ENCODE results near the gene CUEDC1. TPM values are rescaled to one million over a fixed set of nuclear protein-coding genes. Genes with fewer than 3 reads are reported as not detected.

The CUEDC1 gene
- total RNA-seq, 4 donors from 2014 or later, result 10.2 to 45.4 (median 19.2) TPM

- H3K9me3 ChIP-seq, result no peaks in the 10 kb centered on the region
- no peak for TF ChIP-seq POLR2A (IDR thresholded peaks at IDR 0.05)
- TF ChIP-seq, protein P1, sequence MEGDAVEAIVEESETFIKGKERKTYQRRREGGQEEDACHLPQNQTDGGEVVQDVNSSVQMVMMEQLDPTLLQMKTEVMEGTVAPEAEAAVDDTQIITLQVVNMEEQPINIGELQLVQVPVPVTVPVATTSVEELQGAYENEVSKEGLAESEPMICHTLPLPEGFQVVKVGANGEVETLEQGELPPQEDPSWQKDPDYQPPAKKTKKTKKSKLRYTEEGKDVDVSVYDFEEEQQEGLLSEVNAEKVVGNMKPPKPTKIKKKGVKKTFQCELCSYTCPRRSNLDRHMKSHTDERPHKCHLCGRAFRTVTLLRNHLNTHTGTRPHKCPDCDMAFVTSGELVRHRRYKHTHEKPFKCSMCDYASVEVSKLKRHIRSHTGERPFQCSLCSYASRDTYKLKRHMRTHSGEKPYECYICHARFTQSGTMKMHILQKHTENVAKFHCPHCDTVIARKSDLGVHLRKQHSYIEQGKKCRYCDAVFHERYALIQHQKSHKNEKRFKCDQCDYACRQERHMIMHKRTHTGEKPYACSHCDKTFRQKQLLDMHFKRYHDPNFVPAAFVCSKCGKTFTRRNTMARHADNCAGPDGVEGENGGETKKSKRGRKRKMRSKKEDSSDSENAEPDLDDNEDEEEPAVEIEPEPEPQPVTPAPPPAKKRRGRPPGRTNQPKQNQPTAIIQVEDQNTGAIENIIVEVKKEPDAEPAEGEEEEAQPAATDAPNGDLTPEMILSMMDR (IDR thresholded peaks at IDR 0.05), result no peak
- no peak overlapping the region for H3K4me3 ChIP-seq
- no peaks in the 10 kb centered on the region for H3K36me3 ChIP-seq
- H3K4me1 ChIP-seq, result peaks cover 0 to 79% (median 21%) of the 10 kb centered on the region in 4 donors
- no peaks in the 10 kb centered on the region for H3K27me3 ChIP-seq
- DNase-seq, result no peak
- H3K27ac ChIP-seq, result peak overlapping the region in 3 of 4 donors; percentile 49 to 96 (median 77)
These were observed 2.0 kb downstream of the CUEDC1 start for GRCh38 chr17:57953219-57953618.

GRCh38 chr17:57949649-57950048 is 5.6 kb downstream of the CUEDC1 start:
- H3K27ac ChIP-seq, result peak overlapping the region in 3 of 4 donors; percentile 5 to 96 (median 53)
- no peaks in the 10 kb centered on the region for H3K27me3 ChIP-seq
- H3K9me3 ChIP-seq, result no peaks in the 10 kb centered on the region
- DNase-seq, result no peak
- no peak for TF ChIP-seq POLR2A (IDR thresholded peaks at IDR 0.05)
- TF ChIP-seq, protein P1 (IDR thresholded peaks at IDR 0.05), result no peak
- peaks cover 0 to 83% (median 14%) of the 10 kb centered on the region in 4 donors for H3K4me1 ChIP-seq
- H3K4me3 ChIP-seq, result no peak overlapping the region
- no peaks in the 10 kb centered on the region for H3K36me3 ChIP-seq

DNA sequence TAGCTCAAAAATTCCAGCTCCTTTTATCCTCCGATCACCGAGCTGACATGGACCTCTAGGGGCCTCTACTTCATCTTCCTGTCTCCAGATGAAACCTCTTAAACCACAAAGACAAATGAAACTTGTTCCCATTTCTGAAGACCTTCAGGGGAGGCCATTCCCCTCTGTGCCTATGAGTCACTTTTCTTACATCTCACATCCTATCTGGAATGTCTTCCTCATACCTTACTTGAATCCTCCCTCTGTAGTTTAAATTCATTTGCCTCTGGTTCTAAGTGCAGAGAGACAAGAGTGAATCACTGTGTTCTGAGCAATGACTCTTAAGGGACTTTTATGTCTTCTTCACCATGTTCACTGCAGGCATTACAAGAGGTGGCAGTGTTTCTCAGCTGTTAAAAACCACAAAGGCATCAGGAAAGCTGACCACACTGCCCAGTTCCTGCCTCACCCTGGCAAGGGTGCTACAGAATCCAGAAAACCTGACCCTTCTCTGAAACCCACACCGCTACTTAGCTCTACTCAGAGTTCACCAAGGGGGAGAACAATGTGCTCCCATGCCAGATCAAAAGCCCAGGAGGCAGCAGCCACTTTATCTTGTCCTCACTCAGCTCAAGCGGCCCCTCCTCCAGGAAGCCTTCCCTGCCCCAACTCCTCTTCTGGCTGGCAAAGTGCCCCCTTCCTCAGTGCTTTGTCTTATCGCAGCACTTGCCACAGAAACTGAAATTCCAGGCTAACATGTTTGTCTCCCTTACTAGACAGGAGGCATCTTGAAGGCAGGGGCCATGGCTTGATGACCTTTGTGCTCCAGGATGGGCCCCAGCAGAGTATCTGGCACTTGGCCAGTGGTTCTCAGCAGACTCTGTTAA is 6.4 kb downstream of the CUEDC1 start:
- Histone ChIP-seq H3K9me3 (no peaks in the 10 kb centered on the region), H3K4me3 (peak overlapping the region in 1 of 4 donors; percentile 22), H3K27me3 (no peaks in the 10 kb centered on the region), H3K4me1 (peaks cover 0 to 75% (median 11%) of the 10 kb centered on the region in 4 donors), H3K27ac (peak overlapping the region; percentile 5 to 96 (median 66)), H3K36me3 (no peaks in the 10 kb centered on the region)
- no peak for DNase-seq
- no peak for TF ChIP-seq POLR2A (IDR thresholded peaks at IDR 0.05)
- TF ChIP-seq, protein P1 (IDR thresholded peaks at IDR 0.05), result no peak

DNA sequence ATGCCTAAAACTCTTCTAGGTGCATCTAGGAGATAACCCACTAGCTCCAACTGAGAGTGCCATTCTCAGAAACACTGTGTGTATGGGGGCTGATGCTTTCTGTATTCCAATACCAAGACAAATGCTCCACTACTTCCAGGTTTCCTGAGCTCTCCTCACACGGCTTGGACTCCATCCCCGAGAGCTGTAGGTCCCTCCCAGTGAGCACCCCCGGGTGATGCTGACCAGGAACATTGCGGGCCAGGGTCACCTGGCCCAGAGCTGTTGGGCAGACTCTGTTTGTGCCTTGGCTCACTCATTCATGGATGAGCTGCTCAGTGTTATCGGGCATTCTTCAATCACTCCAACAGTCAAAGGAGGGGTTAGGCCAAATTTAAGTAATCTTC is 7.0 kb downstream of the CUEDC1 start:
- Histone ChIP-seq H3K4me3 (no peak overlapping the region), H3K27ac (peak overlapping the region; percentile 0 to 96 (median 66)), H3K27me3 (no peaks in the 10 kb centered on the region), H3K36me3 (no peaks in the 10 kb centered on the region), H3K4me1 (peaks cover 0 to 68% (median 11%) of the 10 kb centered on the region in 4 donors), H3K9me3 (no peaks in the 10 kb centered on the region)
- TF ChIP-seq POLR2A (IDR thresholded peaks at IDR 0.05), result no peak
- TF ChIP-seq, protein P1 (IDR thresholded peaks at IDR 0.05), result no peak
- no peak for DNase-seq

GRCh38 chr17:57947369-57947768 is 7.8 kb downstream of the CUEDC1 start:
- TF ChIP-seq, protein P1 (IDR thresholded peaks at IDR 0.05), result no peak
- TF ChIP-seq POLR2A (IDR thresholded peaks at IDR 0.05), result no peak
- peak overlapping the region in 3 of 4 donors; percentile 36 to 49 (median 45) for H3K4me3 ChIP-seq
- no peak for DNase-seq

More at GRCh38 chr17:57947369-57947768, 7.8 kb downstream of the CUEDC1 start:
- Histone ChIP-seq H3K4me1 (peaks cover 0 to 61% (median 11%) of the 10 kb centered on the region in 4 donors), H3K36me3 (no peaks in the 10 kb centered on the region), H3K27ac (peak overlapping the region; percentile 23 to 96 (median 56)), H3K27me3 (no peaks in the 10 kb centered on the region), H3K9me3 (no peaks in the 10 kb centered on the region)
